HFFc6 (cell line): ENCODE results near the gene DLG2. TPM values are rescaled to one million over a fixed set of nuclear protein-coding genes. Genes with fewer than 3 reads are reported as not detected.

Experiments used
- DNase-seq: peaks from one replicate; pipeline ENCODE4 v3.0.0-alpha.2; 2018
- H3K27ac Mint-ChIP-seq: 2 replicates; pipeline ENCODE4 v1.8.0; 2020; ENCODE audit warnings: mild to moderate bottlenecking, mixed read lengths
- H3K27me3 Mint-ChIP-seq: 2 replicates; pipeline ENCODE4 v1.8.0; 2021; ENCODE audit warnings: mild to moderate bottlenecking, moderate library complexity, mixed read lengths; ENCODE audit not compliant: insufficient read depth
- H3K36me3 Mint-ChIP-seq: 2 replicates; pipeline ENCODE4 v1.8.0; 2021; ENCODE audit warnings: low read depth, mixed read lengths
- H3K4me1 Mint-ChIP-seq: 2 replicates; pipeline ENCODE4 v1.8.0; 2020; ENCODE audit warnings: low read depth, mixed read lengths
- H3K4me3 Mint-ChIP-seq: 2 replicates; pipeline ENCODE4 v1.8.0; 2020; ENCODE audit warnings: mild to moderate bottlenecking, moderate library complexity, mixed read lengths
- H3K9me3 Mint-ChIP-seq: 2 replicates; pipeline ENCODE4 v1.8.0; 2020; ENCODE audit warnings: mild to moderate bottlenecking, mixed read lengths
- CTCF ChIP-seq: fragments of 200-600 bp; sonication (generic); IDR thresholded peaks from 2 replicates; pipeline ENCODE4 v1.5.0; 2021; ENCODE audit warnings: antibody characterized with exemption, mild to moderate bottlenecking
- total RNA-seq, 6 experiments: library from RNA; stranded (reverse); fragmentation: NEBNext Ultra II Directional; extraction: Animal tissue kit (Norgen Biotek cat#: 25700); gene quantifications; 2 replicates in 1 of 6; 3 replicates in 5 of 6; pipeline ENCODE4 v1.2.3, GENCODE V29; 2021

The DLG2 gene
- total RNA-seq, 6 experiments from 2014 or later = 0.39 to 1.00 (median 0.80) TPM; not detected in 1

- no peak overlapping the region for H3K27ac Mint-ChIP-seq
- peaks cover 5% of the 10 kb centered on the region; the same call in 1 of the 2 replicates for H3K36me3 Mint-ChIP-seq
- no peaks in the 10 kb centered on the region for H3K27me3 Mint-ChIP-seq
- peaks cover 17% of the 10 kb centered on the region; the same call in 1 of the 2 replicates for H3K4me1 Mint-ChIP-seq
- DNase-seq = no peak
- TF ChIP-seq CTCF = no peak
- H3K9me3 Mint-ChIP-seq = peaks cover 9% of the 10 kb centered on the region; the same call in 1 of the 2 replicates
- no peak overlapping the region for H3K4me3 Mint-ChIP-seq
Observed at GRCh38 chr11:85094795-85095194, 532.3 kb downstream of the DLG2 start.

GRCh38 chr11:85089654-85090053, 537.5 kb downstream of the DLG2 start:
- Mint-ChIP-seq H3K27me3 (no peaks in the 10 kb centered on the region), H3K9me3 (no peaks in the 10 kb centered on the region), H3K36me3 (no peaks in the 10 kb centered on the region; the same call in 1 of the 2 replicates), H3K27ac (no peak overlapping the region), H3K4me1 (peaks cover 52% of the 10 kb centered on the region), H3K4me3 (no peak overlapping the region)
- no peak for TF ChIP-seq CTCF
- DNase-seq = no peak

- Mint-ChIP-seq H3K4me1 (peaks cover 52% of the 10 kb centered on the region), H3K9me3 (no peaks in the 10 kb centered on the region), H3K4me3 (no peak overlapping the region), H3K27me3 (no peaks in the 10 kb centered on the region), H3K27ac (no peak overlapping the region), H3K36me3 (no peaks in the 10 kb centered on the region; the same call in 1 of the 2 replicates)
- no peak for DNase-seq
- TF ChIP-seq CTCF = no peak
Observed at GRCh38 chr11:85088286-85088685, 538.9 kb downstream of the DLG2 start.

- Mint-ChIP-seq H3K4me1 (peaks cover 50% of the 10 kb centered on the region), H3K9me3 (peaks cover 5% of the 10 kb centered on the region; the same call in 1 of the 2 replicates), H3K27me3 (no peaks in the 10 kb centered on the region), H3K36me3 (no peaks in the 10 kb centered on the region), H3K4me3 (peak overlapping the region; percentile 49), H3K27ac (peak overlapping the region; percentile 40; the same call in 1 of the 2 replicates)
- DNase-seq = no peak
- no peak for TF ChIP-seq CTCF
Observed at GRCh38 chr11:85086504-85087284, 540.5 kb downstream of the DLG2 start.

GRCh38 chr11:85076535-85077330, 550.4 kb downstream of the DLG2 start:
- no peaks in the 10 kb centered on the region for H3K36me3 Mint-ChIP-seq
- H3K27me3 Mint-ChIP-seq = no peaks in the 10 kb centered on the region
- H3K4me3 Mint-ChIP-seq = no peak overlapping the region
- H3K4me1 Mint-ChIP-seq = peaks cover 14% of the 10 kb centered on the region; the same call in 1 of the 2 replicates
- H3K9me3 Mint-ChIP-seq = no peaks in the 10 kb centered on the region; the same call in 1 of the 2 replicates
- no peak for DNase-seq
- no peak for TF ChIP-seq CTCF
- H3K27ac Mint-ChIP-seq = no peak overlapping the region
